Right forelimb (tissue), 1 donor: ENCODE measurements around the gene SMIM23.

Experiments used
- DNase-seq: peaks from one replicate; pipeline ENCODE4 v3.0.0-alpha.2; 2018

SMIM23 gene

GRCh38 chr5:171785517-171785916 lies at the start of gene SMIM23:
Gene SMIM23 (plus strand): TSS chr5:171785817. CDS start chr5:171785872, 55 bp downstream.
- DNase-seq, result peak; percentile 9

GRCh38 chr5:171736976-171737891 lies 48.4 kb upstream of the SMIM23 start:
- no peak for DNase-seq

- no peak for DNase-seq
Measured at GRCh38 chr5:171738501-171738900, 47.1 kb upstream of the SMIM23 start.

DNA sequence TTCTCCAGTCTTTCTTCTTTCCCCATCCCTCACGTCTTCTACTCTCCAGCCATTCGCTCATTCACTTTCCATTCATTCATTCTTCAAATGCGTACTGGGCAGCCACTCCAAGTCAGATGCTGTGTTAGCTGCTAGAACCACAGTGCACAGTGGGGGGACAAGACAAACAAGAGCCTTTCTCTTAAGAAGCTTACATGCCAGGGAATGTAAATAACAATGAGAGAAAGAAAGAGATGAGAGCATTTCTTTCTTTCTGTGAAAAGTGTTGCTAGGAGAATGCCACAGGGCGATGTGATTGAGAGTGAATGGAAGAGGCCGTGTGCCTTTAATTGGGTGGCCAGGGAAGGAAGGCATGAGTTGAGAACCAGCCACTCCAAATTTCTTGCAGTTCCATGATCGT lies 46.3 kb upstream of the SMIM23 start:
- DNase-seq, result no peak

GRCh38 chr5:171743436-171744076 lies 42.1 kb upstream of the SMIM23 start:
- no peak for DNase-seq

DNA sequence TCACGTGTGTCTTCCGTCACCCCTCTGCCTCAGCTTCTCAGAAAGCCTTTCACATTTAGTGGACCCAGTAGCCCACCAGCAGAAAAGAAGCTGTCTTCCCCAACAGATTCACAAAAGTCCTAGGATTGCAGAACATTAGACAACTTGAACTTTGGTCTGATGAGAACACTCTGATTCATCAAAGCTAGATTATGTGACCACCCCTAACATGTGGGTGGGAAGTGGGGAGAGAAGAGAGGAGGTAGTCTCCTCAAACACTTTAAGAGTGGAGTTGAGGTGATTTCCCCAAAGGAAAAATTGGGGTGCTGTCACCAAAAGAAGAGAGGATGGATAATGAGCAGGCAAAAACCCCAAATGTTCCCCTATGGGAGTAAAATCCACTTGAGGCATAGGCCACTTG lies 41.4 kb upstream of the SMIM23 start:
- no peak for DNase-seq

GRCh38 chr5:171744882-171745281 lies 40.7 kb upstream of the SMIM23 start:
- no peak for DNase-seq

DNA sequence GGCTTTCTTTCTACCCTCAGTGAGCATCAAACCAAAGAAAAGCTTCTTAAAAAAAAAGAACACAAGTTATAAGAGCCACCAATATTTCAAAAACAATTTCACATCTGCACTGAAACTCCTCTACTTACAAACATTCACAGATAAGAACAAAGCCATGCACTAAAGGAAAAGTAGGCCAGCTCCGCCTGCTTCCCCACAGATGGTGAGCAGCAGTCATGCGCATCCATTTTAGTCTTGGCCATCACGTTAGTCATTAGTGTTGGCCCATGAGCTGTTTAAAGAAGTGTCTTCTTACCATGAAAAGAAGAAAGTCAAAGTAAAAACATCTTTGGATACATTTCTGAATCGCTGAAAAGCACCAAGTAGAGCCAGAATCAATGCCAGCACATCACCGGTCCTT lies 40.0 kb upstream of the SMIM23 start:
- DNase-seq, result no peak

DNA sequence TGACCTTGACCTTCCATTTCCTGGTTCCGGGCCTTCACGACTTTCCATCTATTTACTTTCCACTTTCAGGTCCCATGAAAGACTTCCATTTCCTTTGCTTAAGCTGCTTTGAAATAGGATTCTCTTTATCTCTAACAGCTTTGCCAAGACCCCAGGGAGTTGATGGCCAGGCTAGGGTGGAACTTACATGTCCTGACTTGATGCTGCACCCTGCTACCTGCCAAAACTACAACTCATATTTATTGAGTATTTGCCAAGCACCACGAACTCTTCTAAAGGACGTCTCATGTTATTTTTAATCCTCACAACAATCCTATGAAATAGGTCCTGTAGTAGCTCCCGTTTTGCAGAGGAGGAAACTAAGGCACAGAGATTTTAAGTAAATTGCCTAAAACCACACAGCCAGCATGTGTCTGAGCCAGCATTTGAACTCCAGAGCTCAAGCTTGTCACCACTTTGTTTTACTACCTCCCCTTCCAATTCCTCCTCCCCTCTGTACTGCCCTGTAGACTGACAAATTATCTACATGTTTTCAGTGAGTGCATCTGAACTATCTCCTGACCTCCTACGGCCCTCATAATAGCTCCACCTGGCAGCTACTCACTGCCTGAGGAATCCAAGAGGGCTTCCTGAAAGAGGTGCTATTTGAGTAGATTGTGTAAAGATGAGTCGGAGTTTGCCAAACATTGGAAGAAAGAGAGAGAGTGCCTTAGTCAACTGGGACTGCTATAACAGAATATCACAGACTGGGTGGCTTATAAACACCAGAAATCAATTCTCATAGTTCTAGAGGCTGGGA lies 38.4 kb upstream of the SMIM23 start:
- no peak for DNase-seq

DNA sequence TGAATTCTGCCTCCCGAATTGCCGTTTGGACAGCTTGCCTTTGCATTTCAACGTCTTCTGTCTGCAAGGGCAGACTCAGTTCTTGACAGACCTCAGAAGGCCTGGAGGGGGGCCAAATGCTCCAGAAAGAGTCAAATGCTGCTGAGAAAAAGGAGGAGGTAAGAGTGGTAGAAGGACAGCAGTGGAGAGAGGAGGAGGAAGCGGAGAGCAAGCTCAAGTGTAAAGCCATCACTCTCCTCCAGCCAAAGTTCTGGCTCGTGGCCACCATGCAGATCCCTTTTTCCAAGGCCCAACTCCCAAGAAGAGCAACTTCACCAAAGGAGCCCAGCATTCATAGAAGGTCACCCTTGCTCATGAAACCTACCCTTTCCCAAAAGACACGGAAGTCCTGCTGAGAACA lies 36.9 kb upstream of the SMIM23 start:
- DNase-seq, result no peak

GRCh38 chr5:171749365-171749764 lies 36.3 kb upstream of the SMIM23 start:
- DNase-seq, result no peak

DNA sequence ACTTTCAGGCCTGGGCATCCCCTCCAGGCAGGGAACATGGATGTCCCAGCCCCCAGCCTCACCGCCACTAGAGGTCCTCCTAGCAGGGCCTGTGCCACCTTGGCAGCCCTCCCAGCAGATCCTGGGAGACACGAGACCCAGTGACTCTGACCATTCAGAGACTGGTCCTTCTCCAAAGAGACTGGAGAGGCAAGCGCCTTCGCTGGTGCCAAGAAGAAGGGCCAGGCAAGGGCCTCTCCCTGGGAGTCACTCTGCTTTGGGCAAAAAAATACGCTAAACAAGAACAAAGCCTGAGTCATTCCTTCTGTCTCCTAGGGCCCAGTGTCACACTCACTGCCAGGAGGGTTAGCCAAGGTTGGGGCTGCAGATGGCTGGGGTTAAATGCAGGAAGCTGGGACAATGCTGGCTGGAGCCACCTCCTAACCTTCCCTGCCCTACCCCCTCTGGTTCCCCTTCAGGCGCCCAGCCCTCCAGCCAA lies 35.3 kb upstream of the SMIM23 start:
- DNase-seq, result no peak

GRCh38 chr5:171755354-171755821 lies 30.2 kb upstream of the SMIM23 start:
- peak; percentile 31 for DNase-seq

DNA sequence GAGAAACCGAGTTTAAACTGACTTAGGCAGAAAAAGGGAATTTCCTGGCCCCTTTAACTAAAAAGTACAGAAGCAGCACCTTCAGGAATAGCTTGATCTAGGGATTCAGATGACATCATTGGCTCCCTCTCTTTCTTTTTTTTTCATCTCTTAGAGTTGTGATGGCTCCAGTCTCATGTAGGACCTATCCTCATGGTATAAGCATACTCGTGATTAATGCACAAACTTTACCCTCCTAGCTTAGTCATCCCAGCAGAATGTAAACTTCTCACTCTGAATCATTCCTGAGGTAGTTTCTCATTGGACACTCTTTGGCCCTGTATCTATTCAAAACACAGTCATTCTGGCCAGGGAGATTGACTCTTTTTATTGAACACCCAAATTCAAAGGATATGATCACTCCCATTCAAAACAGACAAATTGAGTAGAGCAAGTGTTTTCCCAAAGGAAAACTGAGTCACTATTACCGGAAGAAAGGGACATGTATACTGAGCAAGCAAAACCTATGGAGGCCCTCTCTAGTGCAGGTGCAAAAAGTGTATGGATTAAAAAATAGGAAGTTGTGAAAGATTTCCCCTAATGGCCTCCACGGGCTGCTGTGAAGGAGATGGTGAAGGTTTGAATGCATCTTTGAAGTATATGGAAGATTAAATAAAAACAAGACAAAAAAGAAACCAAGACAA lies 27.6 kb upstream of the SMIM23 start:
- no peak for DNase-seq

- no peak for DNase-seq
Measured at GRCh38 chr5:171759777-171760176, 25.8 kb upstream of the SMIM23 start.

DNA sequence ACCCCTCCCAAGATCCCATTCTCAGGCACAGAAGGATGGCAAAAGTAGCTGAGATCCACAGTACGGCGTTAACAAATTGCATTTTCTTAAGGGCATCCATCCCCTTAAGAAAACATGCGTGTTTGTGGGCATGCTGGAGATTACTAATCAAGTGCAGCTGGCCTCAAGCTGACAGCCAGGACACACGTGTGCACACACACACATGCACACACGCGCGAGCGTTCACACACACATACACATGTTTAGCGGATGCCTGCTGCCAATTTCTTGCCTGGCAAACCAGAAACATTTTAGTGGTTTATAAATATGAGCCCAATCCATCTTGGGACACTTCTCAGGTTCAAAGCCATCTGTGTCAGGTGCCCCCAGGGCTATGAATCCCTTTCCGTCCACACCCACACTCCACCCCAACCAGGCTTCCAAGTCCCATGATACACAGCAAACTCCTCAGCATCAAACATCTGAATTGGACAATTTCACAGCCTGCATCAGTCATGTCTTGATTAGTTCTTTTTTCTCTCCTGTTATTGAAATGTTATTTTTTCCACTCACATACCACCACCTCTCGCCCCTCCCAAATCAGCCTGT lies 23.5 kb upstream of the SMIM23 start:
- DNase-seq, result peak; percentile 38

DNA sequence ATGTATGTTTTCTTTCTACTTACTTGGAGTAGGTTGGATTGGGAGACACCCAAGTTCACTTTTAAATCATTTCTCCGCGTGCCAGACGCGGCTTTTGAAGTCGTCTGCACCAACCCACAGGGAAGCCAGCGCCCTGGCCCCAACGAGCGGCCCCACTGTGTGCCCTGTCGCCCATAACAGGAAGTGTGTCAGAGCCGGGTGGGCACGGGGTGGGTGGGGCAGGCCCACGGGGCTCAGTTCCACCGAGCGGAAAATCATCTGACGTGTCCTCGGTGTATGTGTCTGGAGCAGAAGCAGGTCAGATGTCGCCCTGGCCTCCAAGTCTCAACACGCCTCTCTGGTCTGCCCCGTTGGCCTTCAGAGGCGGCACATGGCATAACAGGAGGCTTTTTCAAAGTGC lies 22.7 kb upstream of the SMIM23 start:
- DNase-seq, result peak; percentile 42

DNA sequence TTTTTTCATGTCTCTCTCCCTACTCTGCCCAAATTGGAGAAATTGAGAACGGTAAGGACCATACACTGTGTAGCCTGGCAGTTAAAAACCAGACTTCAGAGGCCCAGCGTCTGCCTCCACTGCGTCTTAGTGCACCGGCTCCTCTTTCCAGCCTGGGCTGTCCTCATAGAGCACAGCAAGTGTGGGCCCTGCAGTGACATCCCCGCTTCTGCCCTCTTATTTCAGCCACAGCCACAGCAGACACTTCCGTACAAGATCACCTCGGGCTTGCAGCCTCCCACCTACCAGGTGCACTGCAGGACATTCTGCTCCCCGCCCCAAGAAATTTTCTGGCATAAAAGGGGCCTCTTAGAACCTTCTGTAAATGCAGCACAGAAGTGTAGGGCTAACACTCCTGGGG lies 21.4 kb upstream of the SMIM23 start:
- peak; percentile 5 for DNase-seq

GRCh38 chr5:171766875-171767274 lies 18.7 kb upstream of the SMIM23 start:
- no peak for DNase-seq

DNA sequence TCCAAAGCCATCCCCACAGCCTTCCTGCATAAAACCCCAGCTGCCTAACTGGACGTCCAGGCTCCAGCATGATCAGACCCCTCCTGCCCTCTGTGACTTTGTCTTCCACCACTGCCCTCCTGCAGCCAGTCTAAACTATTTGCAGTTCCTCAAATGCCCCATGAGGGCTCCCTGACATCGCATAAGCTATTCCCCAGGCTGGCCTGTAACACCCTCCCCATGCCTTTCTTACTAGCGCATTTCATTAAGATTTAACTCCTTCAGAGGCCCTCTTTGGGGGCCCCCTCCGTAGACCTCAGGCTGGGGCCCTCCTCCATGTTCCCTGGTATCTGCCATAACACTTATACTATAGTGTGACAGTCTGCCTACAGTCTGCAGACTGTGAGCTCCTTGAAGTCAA lies 15.5 kb upstream of the SMIM23 start:
- peak; percentile 37 for DNase-seq

DNA sequence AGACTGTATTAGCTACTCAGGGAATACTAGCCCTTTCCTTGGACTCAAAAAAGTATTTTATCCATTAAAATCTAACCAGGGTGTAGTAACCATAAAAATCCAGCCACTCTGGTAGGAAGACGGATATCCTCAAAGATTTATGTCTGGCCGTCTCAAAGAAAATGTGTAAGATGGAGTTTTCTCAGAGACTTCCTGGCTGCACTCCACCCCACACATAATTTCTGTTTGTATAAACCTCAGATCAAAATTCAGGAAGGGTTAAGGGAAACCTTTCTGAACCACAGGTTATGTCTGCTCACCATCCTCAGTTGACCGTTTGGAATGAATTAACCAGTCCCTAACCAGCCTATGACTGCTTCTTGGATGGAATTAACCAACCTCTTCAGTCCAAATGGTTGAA lies 13.8 kb upstream of the SMIM23 start:
- no peak for DNase-seq

DNA sequence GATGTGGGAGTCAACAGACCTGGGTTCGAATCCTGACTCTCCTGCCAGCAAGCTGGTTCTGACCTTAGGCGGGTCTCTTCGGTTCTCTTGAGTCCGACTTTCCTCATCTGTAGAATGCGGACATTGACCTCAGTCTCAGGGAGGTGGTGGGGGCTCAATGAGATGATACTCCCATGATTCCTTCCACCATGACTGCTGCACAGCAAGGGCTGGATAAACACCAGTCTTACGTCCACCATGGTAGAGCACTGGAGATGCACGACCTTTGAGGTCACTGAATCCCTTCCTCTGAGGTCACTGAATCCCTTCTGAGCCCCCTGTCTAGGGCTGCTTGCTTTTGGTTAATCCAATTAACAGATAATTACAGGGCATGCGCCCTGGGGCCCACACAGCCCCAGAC lies 12.5 kb upstream of the SMIM23 start:
- DNase-seq, result no peak
